ENCODE results near the gene HELZ2.

Gene HELZ2

GRCh38 chr20:63574156-63574828, at the start of gene HELZ2:
HELZ2 (minus strand) TSS chr20:63574239; CDS start chr20:63572385, 1,854 bp downstream.
- DNase-seq (ENCODE audit: low spot score): peak; percentile 91
- in situ Hi-C loops (cut with MboI; ENCODE audit: low pct_unique_long_range_greater_than_20kb, low sequenced_read_pairs, unreplicated experiment): no loop called here
- TF ChIP-seq CTCF (IDR thresholded peaks at IDR 0.05; ENCODE audit: extremely low read depth, insufficient read depth, missing control alignments): no peak

- DNase-seq (ENCODE audit: low spot score): no peak
- no peak for TF ChIP-seq CTCF (IDR thresholded peaks at IDR 0.05; ENCODE audit: extremely low read depth, insufficient read depth, missing control alignments)
- in situ Hi-C loops (cut with MboI; ENCODE audit: low pct_unique_long_range_greater_than_20kb, low sequenced_read_pairs, unreplicated experiment): no loop called here
These were observed 48.7 kb upstream of the HELZ2 start for GRCh38 chr20:63622732-63623131.

GRCh38 chr20:63622096-63622495, 48.1 kb upstream of the HELZ2 start:
- TF ChIP-seq CTCF (IDR thresholded peaks at IDR 0.05; ENCODE audit: extremely low read depth, insufficient read depth, missing control alignments): no peak
- no peak for DNase-seq (ENCODE audit: low spot score)
- in situ Hi-C loops (cut with MboI; ENCODE audit: low pct_unique_long_range_greater_than_20kb, low sequenced_read_pairs, unreplicated experiment): no loop called here

GRCh38 chr20:63620991-63621390, 47.0 kb upstream of the HELZ2 start:
- DNase-seq (ENCODE audit: low spot score): no peak
- no peak for TF ChIP-seq CTCF (IDR thresholded peaks at IDR 0.05; ENCODE audit: extremely low read depth, insufficient read depth, missing control alignments)
- in situ Hi-C loops (cut with MboI; ENCODE audit: low pct_unique_long_range_greater_than_20kb, low sequenced_read_pairs, unreplicated experiment): no loop called here

GRCh38 chr20:63619505-63619904, 45.5 kb upstream of the HELZ2 start:
- TF ChIP-seq CTCF (IDR thresholded peaks at IDR 0.05; ENCODE audit: extremely low read depth, insufficient read depth, missing control alignments): no peak
- in situ Hi-C loops (cut with MboI; ENCODE audit: low pct_unique_long_range_greater_than_20kb, low sequenced_read_pairs, unreplicated experiment): no loop called here
- DNase-seq (ENCODE audit: low spot score): no peak

- in situ Hi-C loops (cut with MboI; ENCODE audit: low pct_unique_long_range_greater_than_20kb, low sequenced_read_pairs, unreplicated experiment): no loop called here
- no peak for DNase-seq (ENCODE audit: low spot score)
- TF ChIP-seq CTCF (IDR thresholded peaks at IDR 0.05; ENCODE audit: extremely low read depth, insufficient read depth, missing control alignments): no peak
These were observed 45.0 kb upstream of the HELZ2 start for GRCh38 chr20:63619086-63619485.

Measured in GM13977 (cell line).